ENCODE measurements around the gene BRD3.

DNA sequence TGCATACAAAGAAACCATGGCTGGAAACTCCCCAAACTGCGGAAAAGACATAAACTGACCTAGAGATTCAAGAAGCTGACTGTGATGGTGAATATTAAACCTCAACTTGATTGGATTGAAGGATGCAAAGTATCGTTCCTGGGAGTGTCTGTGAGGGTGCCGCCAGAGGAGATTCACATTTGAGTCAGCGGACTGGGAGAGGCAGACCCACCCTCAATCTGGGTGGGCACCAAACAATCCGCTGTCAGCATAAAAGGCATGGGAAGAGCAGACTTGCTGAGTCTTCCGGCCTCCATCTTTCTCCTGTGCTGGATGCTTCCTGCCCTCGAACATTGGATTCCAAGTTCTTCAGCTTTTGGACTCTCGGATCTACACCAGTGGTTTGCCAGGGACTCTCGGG is 43.2 kb upstream of the BRD3 start:
- TF ChIP-seq, protein P1, sequence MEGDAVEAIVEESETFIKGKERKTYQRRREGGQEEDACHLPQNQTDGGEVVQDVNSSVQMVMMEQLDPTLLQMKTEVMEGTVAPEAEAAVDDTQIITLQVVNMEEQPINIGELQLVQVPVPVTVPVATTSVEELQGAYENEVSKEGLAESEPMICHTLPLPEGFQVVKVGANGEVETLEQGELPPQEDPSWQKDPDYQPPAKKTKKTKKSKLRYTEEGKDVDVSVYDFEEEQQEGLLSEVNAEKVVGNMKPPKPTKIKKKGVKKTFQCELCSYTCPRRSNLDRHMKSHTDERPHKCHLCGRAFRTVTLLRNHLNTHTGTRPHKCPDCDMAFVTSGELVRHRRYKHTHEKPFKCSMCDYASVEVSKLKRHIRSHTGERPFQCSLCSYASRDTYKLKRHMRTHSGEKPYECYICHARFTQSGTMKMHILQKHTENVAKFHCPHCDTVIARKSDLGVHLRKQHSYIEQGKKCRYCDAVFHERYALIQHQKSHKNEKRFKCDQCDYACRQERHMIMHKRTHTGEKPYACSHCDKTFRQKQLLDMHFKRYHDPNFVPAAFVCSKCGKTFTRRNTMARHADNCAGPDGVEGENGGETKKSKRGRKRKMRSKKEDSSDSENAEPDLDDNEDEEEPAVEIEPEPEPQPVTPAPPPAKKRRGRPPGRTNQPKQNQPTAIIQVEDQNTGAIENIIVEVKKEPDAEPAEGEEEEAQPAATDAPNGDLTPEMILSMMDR (IDR thresholded peaks at IDR 0.05; ENCODE audit: low read depth, low read length) = no peak
- TF ChIP-seq EZH2phosphoT487 (IDR thresholded peaks at IDR 0.05; ENCODE audit: low read depth) = no peak
